A549 (cell line): ENCODE measurements around the gene PGAP3. TPM values are rescaled to one million over a fixed set of nuclear protein-coding genes. Genes with fewer than 3 reads are reported as not detected.

Experiments
- ATAC-seq, 2 experiments: fragments of 200-7000 bp in 1 of 2; fragments of >200 bp in 1 of 2; cut with Nextera tagmentation in 1 of 2; cut with Tn5 transposase in 1 of 2; 3 replicates each; pipeline versions ENCODE4 v1.8.0 to v1.9.1; 2018 to 2020; ENCODE audit warnings: mild to moderate bottlenecking in 1 of 2, moderate library complexity in 1 of 2
- CTCF ChIA-PET: fragments of 300-600 bp; sonication (Branson Sonifier 250); formaldehyde crosslinking; extraction: SDS; loops from one replicate; lab custom pipeline; 2021; ENCODE audit warnings: antibody characterized with exemption, inconsistent platforms; lab: Yijun Ruan, JAX
- POLR2A ChIA-PET: fragments of 350-600 bp; formaldehyde crosslinking; extraction: SDS; loops from one replicate; lab custom pipeline; 2021; ENCODE audit warnings: antibody characterized with exemption, inconsistent platforms; lab: Yijun Ruan, JAX
- DNase-seq, 2 experiments: peaks; one replicate each; pipeline versions ENCODE4 v3.0.0 to v3.0.0-alpha.2; 2011 to 2016; ENCODE audit warnings: low read depth in 1 of 2, low spot score in 1 of 2
- FAIRE-seq: peaks from 2 replicates; lab custom pipeline; 2011; peaks lifted over from hg19 to GRCh38; lab: Jason Lieb, UNC
- H3K27ac ChIP-seq, 2 experiments: fragments of >200 bp; sonication (Bioruptor Twin); formaldehyde crosslinking; 3 replicates each; pipeline ENCODE4 v1.5.1; 2016 to 2017
- H3K4me1 ChIP-seq: fragments of >200 bp; sonication (Bioruptor Twin); formaldehyde crosslinking; 3 replicates; pipeline ENCODE4 v1.6.1; 2016
- H3K4me2 ChIP-seq: fragments of >200 bp; sonication (Bioruptor Twin); formaldehyde crosslinking; 3 replicates; pipeline ENCODE4 v1.6.1; 2016
- H3K4me3 ChIP-seq: fragments of >200 bp; sonication (Bioruptor Twin); formaldehyde crosslinking; 3 replicates; pipeline ENCODE4 v1.5.1; 2016
- H3K9me3 ChIP-seq: fragments of >200 bp; sonication (Bioruptor Twin); formaldehyde crosslinking; 3 replicates; pipeline ENCODE4 v1.6.1; 2016
- BHLHE40 ChIP-seq: IDR thresholded peaks from 2 replicates; pipeline ENCODE4 v1.6.1; 2012; ENCODE audit warnings: low read depth, low read length, inconsistent platforms
- CBX2 ChIP-seq: fragments of 200-600 bp; sonication (generic); IDR thresholded peaks from 2 replicates; pipeline ENCODE4 v1.6.1; 2016; ENCODE audit warnings: low read depth, mild to moderate bottlenecking, borderline replicate concordance
- CBX8 ChIP-seq: fragments of 200-600 bp; sonication (generic); IDR thresholded peaks from 2 replicates; pipeline ENCODE4 v1.6.1; 2016
- CHD2 ChIP-seq: fragments of 150-350 bp; IDR thresholded peaks from 2 replicates; pipeline ENCODE4 v1.6.1; 2014; ENCODE audit warnings: low read length; ENCODE audit not compliant: partially characterized antibody
- EHF ChIP-seq: fragments of 250-450 bp; sonication (Bioruptor Pico); IDR thresholded peaks from 2 replicates; pipeline ENCODE4 v1.5.0; 2020; ENCODE audit warnings: mild to moderate bottlenecking
- EHMT2 ChIP-seq: fragments of 200-600 bp; sonication (generic); IDR thresholded peaks from 2 replicates; pipeline ENCODE4 v1.6.1; 2016; ENCODE audit warnings: antibody characterized with exemption, low read depth, mild to moderate bottlenecking, moderate library complexity
- ESRRA ChIP-seq: fragments of 150-350 bp; IDR thresholded peaks from 2 replicates; pipeline ENCODE4 v1.6.1; 2014; ENCODE audit warnings: mild to moderate bottlenecking, low read length, borderline replicate concordance
- GATA3 ChIP-seq: IDR thresholded peaks from 2 replicates; pipeline ENCODE4 v1.6.1; 2012; ENCODE audit warnings: borderline replicate concordance
- HOXB13 ChIP-seq: fragments of 250-450 bp; sonication (Bioruptor Pico); IDR thresholded peaks from 2 replicates; pipeline ENCODE4 v1.5.0; 2020; ENCODE audit warnings: low read depth, mild to moderate bottlenecking, moderate library complexity
- JUNB ChIP-seq: fragments of >200 bp; sonication (Bioruptor Twin); formaldehyde crosslinking; IDR thresholded peaks from 2 replicates; pipeline ENCODE4 v1.6.1; 2016
- MAFK ChIP-seq: fragments of 450-650 bp; IDR thresholded peaks from 2 replicates; pipeline ENCODE4 v1.6.1; 2014; ENCODE audit not compliant: partially characterized antibody
- NR3C1 ChIP-seq: fragments of >200 bp; sonication (Bioruptor Twin); formaldehyde crosslinking; IDR thresholded peaks from 3 replicates; pipeline ENCODE4 v1.6.1; 2017
- PBX3 ChIP-seq: IDR thresholded peaks from 2 replicates; pipeline ENCODE4 v1.6.1; 2012
- PHF8 ChIP-seq: fragments of 200-600 bp; sonication (generic); IDR thresholded peaks from 2 replicates; pipeline ENCODE4 v1.6.1; 2016; ENCODE audit warnings: low read depth, mild to moderate bottlenecking, antibody characterized with exemption, moderate library complexity, borderline replicate concordance
- REST ChIP-seq: fragments of 200-600 bp; sonication (generic); IDR thresholded peaks from 2 replicates; pipeline ENCODE4 v1.6.1; 2016; ENCODE audit warnings: antibody characterized with exemption, mild to moderate bottlenecking, moderate library complexity
- SREBF2 ChIP-seq: fragments of 450-650 bp; IDR thresholded peaks from 2 replicates; pipeline ENCODE4 v1.6.1; 2014; ENCODE audit warnings: mild to moderate bottlenecking, moderate library complexity
- ZFP36 ChIP-seq: fragments of 450-650 bp; IDR thresholded peaks from 2 replicates; pipeline ENCODE4 v1.6.1; 2014; ENCODE audit warnings: borderline replicate concordance; ENCODE audit not compliant: partially characterized antibody
- WGBS: methylation state at CpG from one replicate; pipeline ENCODE4 v1.1.6; 2017; ENCODE audit errors: missing lambda C conversion rate; 5-methylcytosine and 5-hydroxymethylcytosine counted together
- polyA plus RNA-seq, 4 experiments: library from polyadenylated mRNA; depleted of rRNA in 3 of 4; stranded (reverse); fragments of >200 nt; fragmentation: RNase III in 1 of 4; extraction: RNeasy Plus Mini Kit Qiagen cat#74134 plus additional on column Dnase treatment in 1 of 4; gene quantifications; 2 replicates in 3 of 4; 3 replicates in 1 of 4; pipeline ENCODE4 v1.2.3, GENCODE V29; 2011 to 2017

Gene PGAP3
- polyA plus RNA-seq, 2 of the 4 experiments (the other 2 are of a cell fraction), result 7.3 to 8.5 TPM

GRCh38 chr17:39688475-39688835 lies 598 bp upstream of the PGAP3 start (continued):
- no peak for TF ChIP-seq SREBF2

GRCh38 chr17:39687101-39687545 lies 734 bp downstream of the PGAP3 start:
- ChIA-PET POLR2A (interaction anchor here (0.7 to 2.9 kb wide), 6 partner anchors 8 to 44 kb away, joined by 3 to 60 read pairs (median 5); partner anchors contain the start of genes ERBB2 and MIEN1), CTCF (interaction anchor here (0.6 to 50.7 kb wide), 8 partner anchors 8 to 473 kb away, joined by 3 to 1391 read pairs (median 4); partner anchors contain the start of genes MIEN1, PNMT, PPP1R1B and STARD3)
- WGBS, result 32% methylated on average over 6 of the region's 6 CpGs
- peaks cover 7% of the 10 kb centered on the region for H3K4me1 ChIP-seq
- ATAC-seq (no peak), FAIRE-seq (no peak), DNase-seq (no peak)
- H3K4me2 ChIP-seq, result peak overlapping the region; percentile 87
- H3K27ac ChIP-seq, result peak overlapping the region; percentile 80 to 92
- no peaks in the 10 kb centered on the region for H3K9me3 ChIP-seq
- no peak for TF ChIP-seq HOXB13 (CRISPR knock-in tag)
- TF ChIP-seq GATA3, result 0 out of 2 replicates have a peak, but pooled peaks have one; percentile 3
- no peak for TF ChIP-seq EHMT2
- peak overlapping the region; percentile 61 for H3K4me3 ChIP-seq

GRCh38 chr17:39684369-39685192 lies 3.3 kb downstream of the PGAP3 start:
- no peak for DNase-seq
- no peak for FAIRE-seq
- POLR2A ChIA-PET, result no interaction called here
- no peak overlapping the region for H3K27ac ChIP-seq
- H3K4me1 ChIP-seq, result peaks cover 7% of the 10 kb centered on the region
- H3K9me3 ChIP-seq, result no peaks in the 10 kb centered on the region
- H3K4me2 ChIP-seq, result no peak overlapping the region
- 85% methylated on average over 12 of the region's 12 CpGs for WGBS
- ATAC-seq, result no peak
- TF ChIP-seq PHF8 (no peak), EHMT2 (no peak), ESRRA (no peak), NR3C1 (no peak), MAFK (no peak)
- H3K4me3 ChIP-seq, result no peak overlapping the region
- CTCF ChIA-PET, result interaction anchor here (0.6 to 50.7 kb wide), 9 partner anchors 12 to 681 kb away, joined by 3 to 1391 read pairs (median 4); partner anchors contain the start of genes MIEN1, PNMT, PPP1R1B and STARD3

GRCh38 chr17:39683295-39683939 lies 4.4 kb downstream of the PGAP3 start:
- POLR2A ChIA-PET, result no interaction called here
- H3K9me3 ChIP-seq, result no peaks in the 10 kb centered on the region
- DNase-seq (no peak), ATAC-seq (no peak), FAIRE-seq (no peak)
- TF ChIP-seq CBX8 (no peak), BHLHE40 (no peak), PHF8 (no peak), CHD2 (no peak), PBX3 (no peak), MAFK (no peak), ZFP36 (no peak), REST (no peak), ESRRA (no peak), CBX2 (no peak), JUNB (no peak), EHF (CRISPR knock-in tag) (no peak)
- CTCF ChIA-PET, result interaction anchor here (0.6 to 50.7 kb wide), 4 partner anchors 11 to 47 kb away, joined by 3 to 1391 read pairs (median 127); partner anchors contain the start of genes MIEN1, PNMT, PPP1R1B and STARD3
- no peak overlapping the region for H3K4me2 ChIP-seq
- H3K27ac ChIP-seq, result no peak overlapping the region
- peaks cover 4% of the 10 kb centered on the region; the same call in 2 of the 3 replicates for H3K4me1 ChIP-seq
- H3K4me3 ChIP-seq, result no peak overlapping the region
- whole genome bisulfite sequencing, result 82% methylated on average over 9 of the region's 9 CpGs
